Renal cortical epithelial cell (primary cell): ENCODE measurements around the gene IER5. TPM values are rescaled to one million over a fixed set of nuclear protein-coding genes. Genes with fewer than 3 reads are reported as not detected.
A peak's percentile ranks its signal among the peaks of the same experiment; 100 is the strongest.

Source experiments
- DNase-seq: peaks from one replicate; pipeline ENCODE4 v3.0.0-alpha.2; 2011; ENCODE audit warnings: low read depth
- total RNA-seq: library from RNA; depleted of rRNA; stranded (reverse); fragments of >200 nt; gene quantifications from 2 replicates; pipeline ENCODE4 v1.2.3, GENCODE V29; 2014

IER5 gene
- total RNA-seq, 1 donor from 2014 or later: 16.8 TPM

DNA sequence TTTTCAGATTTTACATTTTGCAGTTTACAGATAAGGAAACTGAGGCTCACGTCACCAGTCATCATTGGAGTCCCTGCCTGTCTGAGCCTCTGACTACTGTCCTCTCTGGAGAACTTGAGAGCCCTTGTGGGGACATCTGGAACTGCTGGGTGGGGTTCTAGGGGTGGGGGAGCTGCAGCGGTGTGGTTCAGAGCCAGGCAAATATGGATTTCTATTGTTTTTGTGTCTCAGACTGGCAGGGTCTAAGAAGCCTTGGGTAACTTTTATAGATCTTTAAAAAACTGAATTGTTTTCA, 46.9 kb downstream of the IER5 start:
- DNase-seq: no peak

DNA sequence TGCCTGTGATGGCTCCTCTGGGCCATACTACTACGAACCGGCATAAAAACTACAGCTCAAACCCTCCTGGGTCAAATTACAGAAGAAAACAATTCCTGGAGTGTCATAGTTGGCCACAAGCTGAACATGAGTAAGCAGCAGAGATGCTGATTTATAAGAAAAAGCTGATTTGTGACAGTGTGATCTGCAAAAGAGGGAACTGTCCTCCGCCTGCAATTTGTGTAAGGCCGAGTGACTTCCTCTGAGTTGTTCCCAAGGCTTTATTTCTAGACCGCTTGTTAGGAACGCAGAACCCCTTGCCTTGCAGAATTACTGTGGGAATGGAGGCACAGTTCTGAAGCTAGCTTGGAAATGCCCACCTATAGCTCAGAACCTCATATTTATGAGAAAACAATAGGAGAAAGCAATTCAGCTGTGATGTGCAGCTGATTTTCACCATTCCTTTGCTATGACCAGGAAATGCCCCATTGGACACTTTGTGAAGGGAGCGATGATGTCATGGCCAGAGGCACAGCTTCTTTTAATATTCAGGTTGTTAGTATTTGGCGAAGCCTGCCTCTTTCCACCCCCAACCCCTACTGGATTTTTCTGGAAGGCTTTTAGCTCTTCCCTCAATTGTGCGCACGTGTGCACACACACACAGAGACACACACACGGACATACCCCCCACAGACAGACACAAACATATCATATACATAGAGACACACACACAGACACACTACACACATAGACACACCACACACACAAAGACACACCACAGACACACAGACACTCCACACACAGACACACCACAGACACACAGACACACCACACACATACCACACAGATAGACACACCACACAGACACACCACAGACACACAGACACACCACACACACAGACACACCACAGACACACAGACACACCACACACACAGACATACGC, 47.6 kb downstream of the IER5 start:
- DNase-seq: peak; percentile 81

- DNase-seq: no peak
These were observed 48.2 kb downstream of the IER5 start for GRCh38 chr1:181136738-181137122.

DNA sequence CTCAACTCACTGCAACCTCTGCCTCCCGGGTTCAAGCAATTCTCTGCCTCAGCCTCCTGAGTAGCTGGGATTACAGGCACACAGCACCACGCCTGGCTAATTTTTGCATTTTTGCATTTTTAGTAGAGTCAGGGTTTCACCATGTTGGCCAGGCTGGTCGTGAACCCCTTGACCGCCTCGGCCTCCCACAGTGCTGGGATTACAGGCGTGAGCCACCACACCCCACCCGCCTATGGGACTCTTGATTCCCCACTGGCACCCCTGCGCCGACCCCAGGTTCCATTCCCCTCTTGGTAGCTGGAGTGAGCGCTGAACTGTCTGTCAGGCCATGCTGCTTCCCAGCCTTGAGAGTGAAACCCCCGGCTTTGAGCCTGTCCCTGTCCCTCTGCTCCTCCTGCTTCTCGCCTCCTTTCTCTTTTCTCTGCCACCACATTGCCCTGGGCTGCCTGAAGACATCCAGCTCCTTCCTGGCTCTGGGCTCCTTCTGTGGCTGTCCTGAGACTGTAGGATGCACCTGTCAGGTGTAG, 48.8 kb downstream of the IER5 start:
- DNase-seq: no peak

DNA sequence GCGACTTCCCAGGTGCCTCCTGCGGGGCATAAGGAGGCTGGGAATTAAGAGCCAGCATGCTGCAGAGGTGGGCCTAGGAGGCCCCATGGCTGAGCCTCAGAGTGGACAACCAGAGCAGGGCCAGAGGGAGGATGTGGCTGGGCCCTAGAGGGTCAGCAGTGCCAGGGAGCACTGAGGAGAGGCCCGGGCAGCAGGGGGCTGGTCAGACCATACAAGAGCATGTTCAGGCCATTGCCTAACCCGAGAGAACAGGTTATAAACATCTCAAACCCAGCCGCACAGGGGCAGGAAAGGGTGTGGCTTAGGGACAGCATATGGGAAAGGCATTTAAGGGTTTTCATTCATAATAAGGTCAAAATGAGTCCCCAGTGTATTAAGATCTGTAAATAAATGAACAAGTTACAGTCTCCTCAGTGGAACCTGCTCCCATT, 51.1 kb downstream of the IER5 start:
- DNase-seq: peak; percentile 81

GRCh38 chr1:181140398-181140797, 51.9 kb downstream of the IER5 start:
- DNase-seq: no peak

- no peak for DNase-seq
These were observed 52.4 kb downstream of the IER5 start for GRCh38 chr1:181140891-181141290.

DNA sequence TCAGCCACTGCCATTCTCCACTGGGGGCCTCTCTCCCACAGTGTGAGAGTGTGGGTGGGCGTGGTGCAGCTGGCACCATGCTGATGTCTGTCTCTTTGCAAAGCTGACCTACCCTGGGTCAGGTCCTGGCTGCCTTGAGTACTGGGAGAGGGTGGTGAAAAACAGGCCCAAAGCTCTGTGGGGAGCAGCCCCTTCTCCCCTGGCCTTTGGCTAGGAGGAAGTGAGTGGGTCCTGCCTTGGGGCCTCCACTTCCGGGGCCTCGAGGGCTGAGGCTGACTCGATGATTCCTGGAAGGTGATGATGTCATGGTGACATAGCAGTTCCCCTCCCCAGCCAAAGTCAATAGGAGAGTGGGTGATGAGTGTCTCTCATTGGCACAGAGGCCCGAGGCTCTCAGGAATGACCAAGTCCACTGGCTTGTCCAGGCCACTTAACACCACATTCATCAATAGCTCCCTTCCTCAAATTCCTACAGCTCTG, 53.0 kb downstream of the IER5 start:
- DNase-seq: peak; percentile 70

Other genes starting within 250 kb of the IER5 start
- gene KIAA1614, start 175.8 kb upstream of the IER5 start, total RNA-seq: 5.9 and 10.7 TPM in 2 replicates
- 31.4 and 38.8 TPM in 2 replicates for gene STX6, start 65.8 kb upstream of the IER5 start, total RNA-seq
- gene MR1, start 54.7 kb upstream of the IER5 start, total RNA-seq: 27.4 and 28.7 TPM in 2 replicates